HK-2 (cell line): ENCODE data around the gene CCDC8.
"Not testable (repeated sequence)": the region's sequence is repeated elsewhere in the genome, so short reads cannot be mapped to it uniquely, and the experiment has no call there.

Experiments used
- DNase-seq: peaks from one replicate; pipeline ENCODE4 v3.0.0-alpha.2; 2018; ENCODE audit not compliant: unreplicated experiment

Gene CCDC8

GRCh38 chr19:46428239-46429135, 15.1 kb upstream of the CCDC8 start, which contains the start of gene PNMA8C:
PNMA8C (minus strand) TSS chr19:46428936; CDS start chr19:46428359, 577 bp downstream.
- peak; percentile 44 for DNase-seq

- no peak for DNase-seq
Observed at GRCh38 chr19:46427518-46428045, 14.2 kb upstream of the CCDC8 start.

- DNase-seq = peak; percentile 66
Observed at GRCh38 chr19:46426506-46427162, 13.3 kb upstream of the CCDC8 start.

- peak; percentile 34 for DNase-seq
Observed at GRCh38 chr19:46426035-46426505, 12.7 kb upstream of the CCDC8 start.

- DNase-seq = no peak
Observed at GRCh38 chr19:46423188-46423587, 9.8 kb upstream of the CCDC8 start.

- DNase-seq = no peak
Observed at GRCh38 chr19:46422344-46422743, 9.0 kb upstream of the CCDC8 start.

- DNase-seq = no peak
Observed at GRCh38 chr19:46420056-46420455, 6.7 kb upstream of the CCDC8 start.

- peak; percentile 91 for DNase-seq
Observed at GRCh38 chr19:46415804-46416709, 2.7 kb upstream of the CCDC8 start.

- DNase-seq = not testable (repeated sequence)
Observed at GRCh38 chr19:46414899-46415298, 1.5 kb upstream of the CCDC8 start.

GRCh38 chr19:46412650-46413261, 608 bp downstream of the CCDC8 start:
- DNase-seq = no peak

- no peak for DNase-seq
Observed at GRCh38 chr19:46411925-46412649, 1.3 kb downstream of the CCDC8 start.

GRCh38 chr19:46411088-46411924, 2.1 kb downstream of the CCDC8 start:
- DNase-seq = no peak

- DNase-seq = no peak
Observed at GRCh38 chr19:46410205-46411087, 2.9 kb downstream of the CCDC8 start.

- DNase-seq = no peak
Observed at GRCh38 chr19:46409191-46409590, 4.2 kb downstream of the CCDC8 start.

GRCh38 chr19:46408664-46409039, 4.7 kb downstream of the CCDC8 start:
- DNase-seq = no peak

- no peak for DNase-seq
Observed at GRCh38 chr19:46407856-46408663, 5.3 kb downstream of the CCDC8 start.

- DNase-seq = no peak
Observed at GRCh38 chr19:46406976-46407375, 6.4 kb downstream of the CCDC8 start.
